PC-3 (cell line): ENCODE results near the gene CRTC3.
"Not testable (repeated sequence)": the region's sequence is repeated elsewhere in the genome, so short reads cannot be mapped to it uniquely, and the experiment has no call there.

Experiments
- CTCF ChIP-seq: fragments of 300-600 bp; sonication (generic); conservative IDR thresholded peaks from 2 replicates; pipeline ENCODE4 v1.5.1; 2017; ENCODE audit warnings: antibody characterized with exemption, low read depth, mild to moderate bottlenecking, low read length
- EZH2 ChIP-seq: fragments of 300-600 bp; sonication (generic); IDR thresholded peaks from one replicate; pipeline ENCODE4 v1.6.1; 2017; ENCODE audit warnings: antibody characterized with exemption, mild to moderate bottlenecking, low read length; ENCODE audit not compliant: unreplicated experiment

GRCh38 chr15:90511211-90511618, 18.5 kb upstream of the CRTC3 start:
- not testable (repeated sequence) for TF ChIP-seq CTCF, EZH2
